Cerebellar nuclear complex (tissue), 1 donor: Measurements from ENCODE around the gene FCGR3A.
"Not testable (repeated sequence)": the region's sequence is repeated elsewhere in the genome, so short reads cannot be mapped to it uniquely, and the experiment has no call there.

Experiments used
- DNase-seq, 2 experiments: peaks; one replicate each; lab custom pipeline; 2025; lab: John Stamatoyannopoulos, UW

Gene FCGR3A

DNA sequence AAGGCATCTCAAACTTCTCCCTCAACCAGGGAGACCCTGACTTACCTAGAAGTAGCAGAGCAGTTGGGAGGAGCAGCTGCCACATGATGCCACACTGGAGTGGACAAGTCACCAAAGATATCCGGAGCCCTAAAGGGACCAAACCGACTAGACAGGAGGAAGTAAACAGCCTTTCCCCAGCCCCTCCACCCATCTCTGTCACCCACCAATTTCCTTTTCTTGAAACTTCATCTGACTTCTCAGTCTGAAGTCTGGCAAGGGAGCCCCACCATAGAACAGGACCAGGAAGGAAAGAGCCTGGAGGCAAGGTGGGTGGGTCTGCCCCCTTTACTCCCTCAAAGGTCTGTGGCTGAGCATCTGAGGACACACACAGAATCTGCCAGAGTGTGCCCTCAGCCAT lies at the start of gene FCGR3A:
Gene FCGR3A (minus strand): TSS at position 167 of the 400 bp plus-strand sequence. CDS start 82 bp downstream, at position 85.
- DNase-seq: no peak

DNA sequence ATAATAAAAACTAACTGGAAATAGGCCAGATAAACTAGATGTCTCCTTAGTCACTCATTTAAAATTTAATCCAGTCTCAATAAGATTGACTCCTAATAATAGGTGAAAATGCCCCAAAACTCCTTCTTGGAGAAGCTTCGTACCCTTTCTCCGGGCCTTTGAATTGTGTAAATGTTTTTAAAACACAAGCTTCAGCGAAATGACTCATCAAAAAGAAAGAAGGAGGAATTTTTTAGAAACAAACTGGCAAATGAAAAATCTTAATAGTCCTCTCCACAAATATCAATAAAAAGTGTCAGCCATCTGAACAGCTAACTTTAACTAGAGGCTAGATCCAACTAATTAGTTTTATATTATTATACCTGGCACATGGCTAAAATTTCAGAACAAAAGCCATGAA lies 47.5 kb upstream of the FCGR3A start:
- DNase-seq: not testable (repeated sequence)

DNA sequence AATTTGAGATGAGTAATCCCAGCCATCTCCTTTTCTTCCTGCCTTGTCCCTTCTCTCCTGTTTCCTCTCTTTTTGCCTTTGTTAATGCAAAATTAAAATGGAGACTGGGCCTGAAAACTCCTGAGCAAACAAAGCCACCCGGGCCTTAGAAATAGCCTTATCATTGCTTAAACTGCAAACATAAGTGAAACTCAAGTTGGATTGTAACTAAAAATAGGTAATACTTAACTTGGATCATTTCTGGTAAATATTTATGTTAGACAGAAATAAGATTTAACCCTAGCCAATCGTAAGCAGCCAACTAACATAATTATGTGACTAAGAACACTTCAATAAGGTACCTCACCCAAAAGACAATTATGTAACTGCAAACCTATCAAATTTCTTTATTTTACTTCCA lies 46.0 kb upstream of the FCGR3A start:
- DNase-seq: not testable (repeated sequence)

DNA sequence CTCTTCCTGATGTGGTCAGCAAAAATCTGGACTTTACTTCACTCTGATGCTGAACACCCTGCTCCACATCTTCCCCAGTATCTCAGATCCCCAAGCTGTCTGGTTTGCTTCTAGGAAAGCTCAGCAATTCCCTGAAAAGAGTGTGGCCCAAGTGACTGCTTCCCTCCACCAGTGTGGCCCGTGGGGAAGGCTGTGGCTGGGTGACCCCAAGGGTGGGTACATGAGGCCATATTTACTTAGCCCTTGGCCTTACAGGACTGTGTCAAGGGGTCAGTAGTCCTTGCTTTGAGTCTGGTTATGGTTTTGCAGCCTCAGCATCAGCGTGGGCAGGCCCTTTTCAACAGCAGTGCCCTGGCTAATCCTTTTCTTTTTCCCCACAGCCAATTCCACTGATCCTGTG lies 45.6 kb upstream of the FCGR3A start:
- not testable (repeated sequence) for DNase-seq

DNA sequence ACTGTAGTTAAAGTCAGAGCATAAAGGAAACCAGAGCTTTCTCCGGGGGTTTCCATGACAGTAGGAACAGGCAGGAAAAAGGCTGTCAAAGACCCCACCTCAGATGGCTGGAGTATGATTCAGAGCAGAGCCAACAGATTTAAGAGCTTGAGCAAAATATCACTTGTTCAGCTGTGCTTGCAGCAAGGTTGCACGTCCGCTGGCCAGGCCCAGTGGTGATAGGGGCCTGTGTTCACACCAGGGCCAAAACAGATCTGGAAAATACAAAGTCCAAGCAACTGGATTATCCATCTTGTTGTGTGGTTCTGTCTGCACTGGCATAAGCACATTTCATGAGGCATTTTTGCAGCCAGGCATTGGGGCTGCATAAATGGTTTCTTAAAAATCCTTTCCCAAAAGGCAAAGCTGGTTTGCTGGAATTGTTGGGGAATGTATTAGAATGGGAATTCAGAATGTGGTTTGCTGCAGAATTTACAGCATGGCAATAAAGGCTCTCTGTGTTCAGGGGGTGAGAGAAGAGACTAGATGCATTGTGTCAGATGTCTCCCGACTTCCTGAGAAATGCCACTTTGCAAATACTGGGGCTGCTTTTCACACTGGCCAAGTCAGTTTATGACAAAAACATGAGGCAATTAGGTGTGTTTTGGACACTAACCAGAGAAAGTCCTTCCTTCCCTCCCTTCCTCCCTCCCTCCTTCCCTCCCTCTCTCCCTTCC lies 44.8 kb upstream of the FCGR3A start:
- DNase-seq: not testable (repeated sequence)

DNA sequence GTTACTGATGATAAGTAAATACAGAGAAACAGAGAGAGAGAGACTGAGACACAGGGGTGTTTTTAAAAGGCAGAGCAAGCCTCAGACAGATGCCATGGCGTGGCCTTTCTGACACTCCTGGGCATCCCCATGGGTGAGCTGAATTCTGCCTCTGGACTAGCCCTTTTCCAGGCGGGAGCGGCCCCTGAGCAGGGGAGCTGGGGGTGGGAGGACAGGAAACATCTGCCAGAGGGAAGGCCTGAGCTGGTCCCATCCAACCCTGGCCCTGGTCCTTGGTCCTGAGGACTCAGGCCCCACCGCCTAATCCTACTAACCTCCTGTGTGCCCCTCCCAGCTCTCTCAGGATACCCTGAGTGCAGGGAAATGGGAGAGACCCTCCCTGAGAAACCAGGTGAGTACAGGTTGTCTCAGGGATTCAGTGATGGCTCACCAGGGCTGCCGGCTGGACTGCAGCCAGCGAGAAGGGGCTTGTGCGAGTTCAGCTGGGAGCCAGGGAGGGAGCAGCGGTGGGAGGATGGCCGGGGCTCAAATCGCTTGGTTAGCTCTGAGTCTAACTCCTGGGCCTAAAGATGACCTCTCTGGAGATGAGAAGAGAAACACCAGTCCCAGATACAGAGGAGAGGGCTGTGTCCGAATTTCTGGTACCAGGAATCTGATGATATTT lies 43.6 kb upstream of the FCGR3A start:
- DNase-seq: not testable (repeated sequence)

DNA sequence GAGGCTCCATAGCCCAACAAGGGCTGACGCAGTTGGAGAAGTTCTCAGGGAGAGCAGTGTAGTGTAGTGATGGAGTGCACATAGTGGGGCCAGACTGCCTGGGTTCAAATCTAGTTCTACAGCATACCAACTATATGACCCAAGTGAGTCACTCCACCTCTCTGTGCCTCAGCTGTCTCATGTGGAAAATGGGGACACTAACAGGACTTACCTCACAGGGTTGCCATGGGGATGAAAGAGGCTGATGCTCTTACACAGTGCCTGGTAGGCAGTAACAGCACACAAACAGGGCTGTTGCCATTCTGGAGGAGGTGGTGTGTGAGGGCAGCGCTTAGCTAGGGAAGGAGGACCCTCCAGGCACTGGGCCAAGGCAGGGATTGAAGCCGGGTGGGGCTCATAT lies 43.0 kb upstream of the FCGR3A start:
- DNase-seq: not testable (repeated sequence)

DNA sequence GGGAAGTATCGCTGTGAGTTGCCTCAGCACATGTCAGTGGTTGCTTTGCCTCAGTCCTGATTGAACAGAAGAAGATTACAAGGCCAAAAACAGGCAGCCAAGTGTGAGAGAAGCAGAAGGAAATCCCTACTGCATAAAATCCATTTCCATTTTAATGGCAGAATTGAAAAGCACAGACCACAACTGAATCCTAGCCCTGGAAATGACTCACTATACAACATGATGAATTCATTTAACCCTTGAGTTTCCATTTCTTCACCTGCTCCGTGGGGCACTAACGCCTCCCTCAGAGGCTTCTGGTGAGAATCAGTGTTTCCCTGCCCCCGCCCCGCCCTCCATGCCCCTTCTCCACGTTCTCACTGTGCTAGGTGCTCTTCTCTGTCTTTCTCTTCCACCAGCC lies 40.3 kb upstream of the FCGR3A start:
- DNase-seq: not testable (repeated sequence)

DNA sequence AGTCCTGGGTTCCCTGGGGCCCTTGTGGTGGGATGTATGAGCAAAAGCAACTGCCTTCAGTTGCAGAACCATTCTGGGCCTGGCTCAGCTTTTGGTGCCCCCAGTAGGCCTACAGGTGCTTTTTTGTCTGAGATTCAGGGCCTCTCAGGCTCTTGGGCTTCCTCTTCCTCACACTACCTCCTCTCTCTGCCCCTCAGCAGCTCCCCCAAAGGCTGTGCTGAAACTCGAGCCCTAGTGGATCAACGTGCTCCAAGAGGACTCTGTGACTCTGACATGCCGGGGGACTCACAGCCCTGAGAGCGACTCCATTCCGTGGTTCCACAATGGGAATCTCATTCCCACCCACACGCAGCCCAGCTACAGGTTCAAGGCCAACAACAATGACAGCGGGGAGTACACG lies 39.7 kb upstream of the FCGR3A start:
- DNase-seq: not testable (repeated sequence)

DNA sequence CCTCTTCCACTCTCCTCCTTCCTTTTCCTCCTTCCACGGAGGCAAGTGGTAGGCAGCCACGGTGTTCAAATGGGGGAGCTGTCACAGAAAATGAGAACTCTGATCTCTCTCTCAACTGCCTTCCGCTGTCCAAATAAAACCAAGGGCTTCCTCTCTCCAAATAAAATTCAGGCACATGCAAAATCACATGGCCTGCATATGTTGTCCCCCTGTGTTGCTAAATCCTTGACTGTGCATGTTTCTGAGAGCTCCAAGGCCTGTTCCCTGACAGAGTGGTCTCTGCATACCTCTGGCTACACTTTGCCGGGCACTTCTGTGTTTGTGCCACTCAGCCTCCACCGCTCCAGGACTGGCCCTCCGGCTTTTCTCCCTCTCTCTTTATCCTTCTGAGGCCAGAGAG lies 39.0 kb upstream of the FCGR3A start:
- not testable (repeated sequence) for DNase-seq

DNA sequence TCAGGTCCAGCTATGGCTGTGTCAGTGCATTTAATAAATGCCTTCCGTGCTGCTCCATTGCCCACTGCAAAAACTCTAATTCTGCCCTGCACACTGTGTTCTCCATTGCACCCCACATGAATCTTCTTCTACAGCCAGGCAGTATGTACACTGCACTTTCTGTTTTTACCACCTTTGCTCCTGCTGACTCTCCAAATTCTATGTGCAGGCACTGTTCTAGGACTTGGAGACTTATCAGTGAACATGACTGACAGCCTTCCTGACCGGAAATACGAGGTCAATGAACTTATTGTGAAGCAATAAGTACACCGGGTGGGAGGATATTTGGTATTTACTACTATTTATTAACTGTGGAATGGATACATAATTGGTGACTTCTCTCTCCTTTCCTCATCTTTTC lies 33.3 kb upstream of the FCGR3A start:
- not testable (repeated sequence) for DNase-seq

DNA sequence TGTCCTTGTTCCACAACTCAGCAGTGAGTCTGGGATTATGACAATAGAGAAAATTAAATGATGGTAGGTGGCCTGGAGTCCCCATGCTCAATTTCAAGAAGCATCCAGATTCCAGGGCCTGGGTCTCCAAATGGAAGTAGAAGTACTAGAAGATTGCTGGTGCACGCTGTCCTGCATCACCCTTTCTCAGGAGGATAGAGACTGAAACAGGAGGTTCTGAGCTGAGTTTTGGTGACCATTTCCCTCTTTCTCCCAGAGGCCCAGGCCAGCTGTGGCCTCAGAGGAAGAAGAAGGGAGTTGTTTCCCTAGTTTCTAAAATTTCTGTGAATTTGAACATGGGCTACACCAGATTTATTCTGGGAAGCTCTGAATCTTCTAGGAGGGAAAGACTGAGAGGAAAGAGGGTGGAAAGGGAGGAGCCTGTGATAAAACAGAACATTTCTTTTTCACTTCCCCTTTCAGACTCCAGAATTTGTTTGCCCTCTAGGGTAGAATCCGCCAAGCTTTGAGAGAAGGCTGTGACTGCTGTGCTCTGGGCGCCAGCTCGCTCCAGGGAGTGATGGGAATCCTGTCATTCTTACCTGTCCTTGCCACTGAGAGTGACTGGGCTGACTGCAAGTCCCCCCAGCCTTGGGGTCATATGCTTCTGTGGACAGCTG lies 31.4 kb upstream of the FCGR3A start:
- DNase-seq: not testable (repeated sequence)

DNA sequence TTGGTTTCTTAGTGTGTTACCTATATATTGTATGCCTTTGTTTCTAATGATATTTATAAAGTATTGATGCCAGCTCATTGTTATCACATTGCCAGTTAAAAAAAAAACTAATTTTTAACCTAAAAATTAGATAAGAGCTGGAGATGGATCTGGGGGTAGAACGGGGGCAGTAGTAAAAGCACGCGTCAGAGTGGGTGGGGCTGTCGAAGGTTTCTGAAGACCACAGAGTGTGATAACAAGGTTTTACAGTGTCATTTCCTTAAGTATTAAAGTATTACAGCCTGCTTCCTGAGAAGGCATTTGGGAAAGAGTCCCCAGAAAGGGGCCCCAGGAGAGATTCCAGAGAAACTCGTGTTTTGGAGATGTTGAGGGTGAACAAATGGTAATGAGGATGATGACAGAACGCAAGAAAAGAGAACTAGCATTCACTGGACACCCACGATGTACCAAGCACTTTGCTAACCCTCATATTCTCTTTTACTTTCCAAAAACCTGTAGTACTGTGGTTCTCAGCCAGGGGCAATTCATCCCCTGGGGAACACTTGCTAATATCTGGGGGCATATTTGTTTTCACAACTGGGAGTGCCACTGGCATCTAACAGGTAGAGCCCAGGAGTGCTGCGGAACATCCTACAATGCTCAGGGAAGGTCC lies 30.4 kb upstream of the FCGR3A start:
- not testable (repeated sequence) for DNase-seq

DNA sequence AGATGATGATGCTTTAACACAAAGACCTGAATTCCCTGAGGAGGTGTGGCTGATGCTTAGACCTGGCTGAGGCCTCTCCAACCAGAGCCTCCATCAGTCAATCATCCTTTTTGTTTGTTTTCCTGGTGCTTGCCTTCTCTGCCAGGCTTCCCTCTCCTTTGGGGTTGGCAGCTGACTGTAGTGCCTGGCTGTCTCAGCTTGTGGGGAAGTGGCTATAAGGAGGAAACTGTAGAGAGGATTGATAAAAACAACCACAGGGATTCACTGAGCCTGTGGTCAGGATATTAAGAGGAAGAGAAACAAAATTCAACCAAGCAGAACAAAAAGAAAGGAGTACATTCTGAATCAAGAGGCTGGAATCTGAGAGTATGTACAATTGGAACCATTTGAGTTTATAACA lies 27.1 kb upstream of the FCGR3A start:
- not testable (repeated sequence) for DNase-seq

DNA sequence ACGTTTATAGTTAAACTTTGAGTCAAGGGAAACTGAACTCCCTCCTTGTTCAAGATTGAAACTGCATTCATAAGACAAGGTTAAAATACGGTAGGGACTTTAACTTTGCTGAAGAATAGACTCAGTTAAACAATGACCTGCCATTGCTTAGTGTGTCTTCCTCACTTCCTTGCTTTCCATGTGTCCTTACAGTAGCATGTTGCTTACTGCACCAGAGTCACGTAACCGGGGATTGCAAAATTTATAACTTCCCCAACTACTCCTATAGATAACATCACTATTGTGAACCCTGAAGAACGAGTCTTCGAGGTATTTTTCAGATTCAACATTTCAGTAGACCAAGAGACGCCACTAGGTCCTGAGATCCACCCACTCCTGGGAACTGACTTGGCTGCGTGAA lies 22.1 kb upstream of the FCGR3A start:
- not testable (repeated sequence) for DNase-seq

DNA sequence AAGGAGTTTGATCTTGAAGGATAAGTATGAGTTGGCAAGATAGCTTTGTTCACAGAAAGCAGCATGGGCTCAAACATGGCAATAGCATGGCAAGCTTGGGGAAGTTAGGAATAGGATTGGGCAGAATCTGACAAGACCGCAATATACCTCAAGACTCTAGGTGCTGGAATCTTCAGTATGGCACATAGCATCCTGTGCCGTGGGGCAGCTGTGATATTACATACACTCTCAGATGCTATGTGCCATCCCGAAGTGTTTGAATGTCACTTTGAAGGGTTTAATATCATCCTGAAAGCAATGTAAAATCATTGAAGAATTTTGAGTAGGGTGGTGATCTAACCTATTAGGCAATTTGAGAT lies 17.0 kb upstream of the FCGR3A start:
- DNase-seq: not testable (repeated sequence)

DNA sequence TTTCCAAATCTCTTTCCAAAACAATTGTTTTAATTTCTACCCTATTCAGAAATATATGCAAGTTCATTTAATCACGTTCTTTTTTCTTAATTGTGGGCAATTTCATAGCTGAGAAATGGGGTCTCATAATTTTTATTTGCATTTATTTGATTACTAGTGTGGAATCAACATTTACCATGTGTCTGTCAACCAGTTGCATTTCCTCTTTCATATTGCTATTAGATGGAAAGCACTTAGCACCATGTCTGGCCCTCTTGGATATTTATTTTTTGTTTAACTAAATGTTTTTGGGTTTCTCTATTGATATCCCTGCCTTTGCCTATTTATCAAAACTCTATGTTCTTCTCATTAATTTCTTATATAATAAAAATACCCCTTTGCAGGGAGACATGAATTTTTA lies 13.9 kb upstream of the FCGR3A start:
- not testable (repeated sequence) for DNase-seq

DNA sequence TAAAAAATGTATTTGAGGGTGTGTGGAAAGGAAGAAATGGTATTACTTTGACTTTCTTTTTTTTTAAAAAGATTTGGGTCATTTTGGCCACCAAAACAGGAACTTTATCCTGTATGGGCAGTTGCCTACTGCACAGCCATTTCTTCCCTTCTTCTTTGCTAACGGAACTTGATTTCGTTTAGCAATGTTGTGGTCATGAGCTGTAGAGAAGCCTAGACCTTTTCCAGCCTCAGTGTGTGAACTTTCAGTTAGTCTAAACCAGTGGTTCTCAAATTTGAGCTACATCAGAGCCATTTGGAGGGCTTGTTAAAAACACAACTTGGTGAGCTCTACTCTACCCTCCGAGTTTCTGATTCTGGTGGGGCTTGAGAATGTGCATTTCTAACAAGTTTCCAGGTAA lies 12.8 kb upstream of the FCGR3A start:
- DNase-seq: not testable (repeated sequence)

DNA sequence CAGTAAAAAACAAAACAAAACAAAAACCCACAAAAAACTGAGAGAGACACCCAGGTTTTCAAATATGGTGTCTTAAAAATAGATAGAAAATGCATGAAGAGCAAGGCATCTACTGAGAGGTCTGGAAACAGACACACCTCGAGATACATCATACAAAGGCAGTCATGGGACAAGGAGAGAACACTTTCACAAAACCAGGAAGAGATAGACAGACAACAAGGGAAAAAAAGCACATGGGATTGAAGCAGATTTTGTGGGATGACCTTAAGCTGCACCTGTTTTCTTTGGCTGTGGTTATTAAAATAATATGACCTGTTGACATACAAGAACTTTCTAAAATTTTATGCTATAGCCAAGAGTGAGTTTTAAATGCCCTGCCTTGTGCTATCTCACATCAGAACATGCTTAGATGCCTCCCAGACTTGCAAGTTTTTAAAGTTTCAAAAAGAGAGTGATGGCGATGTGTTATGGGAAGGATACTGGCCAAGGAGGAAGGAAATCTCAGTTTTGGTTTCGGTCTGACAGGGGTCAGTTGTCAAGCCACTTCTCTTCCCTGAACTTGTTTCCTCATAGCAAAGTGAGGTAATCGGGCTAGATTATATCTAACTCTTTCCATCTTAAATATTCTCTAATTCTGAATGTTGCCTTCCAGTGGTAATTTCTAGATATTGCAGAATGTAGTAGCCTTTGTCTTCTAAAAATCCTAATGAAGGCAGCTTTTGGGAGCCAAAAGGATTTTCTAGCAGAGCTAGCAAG lies 11.5 kb upstream of the FCGR3A start:
- DNase-seq: not testable (repeated sequence)

DNA sequence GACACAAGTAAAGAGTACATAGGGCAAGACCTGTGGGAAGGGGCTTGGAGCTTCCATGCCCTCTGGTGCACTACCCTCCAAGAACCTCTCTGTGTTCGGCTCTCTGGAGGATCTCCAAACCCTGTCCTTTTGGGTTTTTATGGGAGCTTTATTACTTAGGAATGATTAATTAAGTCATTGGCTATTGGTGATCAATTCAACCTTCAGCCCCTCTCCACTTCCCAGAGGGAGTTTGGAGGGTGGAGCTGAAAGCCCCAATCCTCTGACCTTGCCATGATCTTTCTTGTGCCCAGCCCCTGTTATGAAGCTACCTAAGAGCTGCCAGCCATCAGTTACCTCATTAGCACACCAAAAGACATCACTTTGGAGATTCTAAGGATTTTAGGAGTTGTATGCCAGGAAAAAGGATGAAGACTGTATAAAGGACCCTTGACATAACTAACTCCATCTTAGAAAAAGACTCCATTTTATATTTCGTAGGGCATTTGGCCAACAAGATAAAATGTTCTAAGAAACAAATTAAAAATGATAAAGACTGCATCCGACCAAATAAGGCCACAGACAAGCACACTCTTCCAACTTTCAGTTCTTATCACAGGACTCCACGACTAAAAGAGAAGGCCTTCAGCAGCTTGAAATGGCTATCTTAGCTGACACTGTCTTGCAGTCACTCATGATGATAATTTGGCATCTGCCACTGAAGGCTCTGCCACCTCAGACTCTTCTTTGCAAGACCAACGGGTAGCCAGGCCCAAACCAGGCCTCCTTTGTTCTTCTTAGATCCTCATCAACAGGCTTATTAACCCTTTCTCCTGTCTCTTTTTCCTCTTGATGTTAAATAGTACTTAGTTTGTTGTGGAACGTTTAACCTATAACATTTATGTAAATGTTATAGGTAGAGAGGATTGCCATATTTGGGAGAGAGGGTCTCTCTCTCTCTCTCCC lies 8.2 kb upstream of the FCGR3A start:
- not testable (repeated sequence) for DNase-seq

DNA sequence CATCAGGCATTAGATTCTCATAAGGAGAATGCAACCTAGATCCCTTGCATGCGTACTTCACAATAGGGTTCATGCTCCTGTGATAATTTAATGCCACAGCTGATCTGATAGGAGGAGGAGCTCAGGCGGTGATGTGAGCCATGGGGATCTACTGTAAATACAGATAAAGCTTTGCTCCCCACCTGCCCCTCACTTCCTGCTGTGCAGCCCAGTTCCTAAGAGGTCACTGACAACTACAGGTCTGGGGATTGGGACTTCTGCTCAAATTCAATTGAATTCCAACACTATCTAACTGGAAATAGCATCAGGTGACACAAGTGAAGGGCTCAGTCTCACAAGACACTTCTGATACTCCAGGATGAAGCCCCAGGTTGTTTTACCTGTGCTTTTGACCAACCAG lies 7.4 kb upstream of the FCGR3A start:
- DNase-seq: not testable (repeated sequence)
